ENCODE measurements around the gene FER1L5.

The FER1L5 gene

DNA sequence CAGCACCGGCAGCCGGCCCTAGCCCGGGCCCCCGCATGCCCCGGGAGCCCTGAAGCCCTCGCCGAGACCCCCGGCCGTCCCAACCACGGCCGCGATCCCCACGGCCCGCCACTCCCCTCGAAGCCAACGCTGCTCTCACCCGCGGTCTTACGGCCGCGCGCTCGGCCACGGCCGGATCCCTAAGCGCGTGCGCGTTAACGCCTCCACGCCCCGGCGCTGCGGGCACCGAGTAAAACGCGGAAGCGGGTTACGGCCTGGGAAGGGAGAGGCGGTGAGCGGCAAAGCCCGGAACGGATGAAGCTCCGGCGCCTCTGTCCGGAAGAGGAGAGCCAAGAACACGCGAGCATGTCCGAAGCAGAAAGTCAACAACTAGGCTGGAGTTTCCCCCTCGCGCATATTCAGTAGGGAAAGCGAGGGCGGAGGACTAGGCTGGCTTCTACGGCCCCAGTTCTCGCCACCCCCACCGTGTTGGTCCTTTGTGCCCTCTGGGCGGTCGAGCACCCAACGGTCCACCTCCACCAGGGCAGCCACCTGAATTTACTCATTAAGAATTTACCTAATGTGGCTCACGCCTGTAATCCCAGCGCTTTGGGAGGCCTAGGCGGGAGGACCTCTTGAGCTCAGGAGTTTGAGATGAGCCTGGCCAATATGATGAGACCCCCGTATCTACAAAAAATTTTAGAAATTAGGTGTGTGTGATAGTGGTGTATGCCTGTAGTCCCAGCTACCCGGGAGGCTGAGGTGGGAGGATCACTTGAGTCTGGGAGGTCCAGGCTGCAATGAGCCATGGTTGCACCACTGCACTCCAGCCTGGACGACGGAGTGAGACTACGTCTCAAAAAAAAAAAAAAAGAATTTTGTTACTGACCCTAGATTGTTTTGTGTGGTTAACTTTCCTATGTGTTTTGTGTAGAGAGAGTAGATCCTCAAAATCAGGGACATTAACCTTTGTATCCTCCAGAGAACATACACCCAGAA lies 4.1 kb upstream of the FER1L5 start, which contains the start of gene KANSL3:
Gene KANSL3, minus strand, starts transcription at position 169 of the 978 bp plus-strand sequence. CDS start 1,177 bp downstream, outside the sequence.
- Histone ChIP-seq H3K4me3 (replicated peaks; ENCODE audit: insufficient read depth, low read length) (peak within 1 kb of the TSS; percentile 63), H3K27me3 (ENCODE audit: insufficient read depth, poor library complexity, severe bottlenecking) (no peaks in the 10 kb centered on the region), H3K27ac (replicated peaks) (peak within 1 kb of the TSS; percentile 78)
- TF ChIP-seq GABPA (IDR thresholded peaks at IDR 0.05; ENCODE audit: low read depth), result peak; percentile 52; the same call in 1 of the 2 replicates
- TF ChIP-seq, protein P1, sequence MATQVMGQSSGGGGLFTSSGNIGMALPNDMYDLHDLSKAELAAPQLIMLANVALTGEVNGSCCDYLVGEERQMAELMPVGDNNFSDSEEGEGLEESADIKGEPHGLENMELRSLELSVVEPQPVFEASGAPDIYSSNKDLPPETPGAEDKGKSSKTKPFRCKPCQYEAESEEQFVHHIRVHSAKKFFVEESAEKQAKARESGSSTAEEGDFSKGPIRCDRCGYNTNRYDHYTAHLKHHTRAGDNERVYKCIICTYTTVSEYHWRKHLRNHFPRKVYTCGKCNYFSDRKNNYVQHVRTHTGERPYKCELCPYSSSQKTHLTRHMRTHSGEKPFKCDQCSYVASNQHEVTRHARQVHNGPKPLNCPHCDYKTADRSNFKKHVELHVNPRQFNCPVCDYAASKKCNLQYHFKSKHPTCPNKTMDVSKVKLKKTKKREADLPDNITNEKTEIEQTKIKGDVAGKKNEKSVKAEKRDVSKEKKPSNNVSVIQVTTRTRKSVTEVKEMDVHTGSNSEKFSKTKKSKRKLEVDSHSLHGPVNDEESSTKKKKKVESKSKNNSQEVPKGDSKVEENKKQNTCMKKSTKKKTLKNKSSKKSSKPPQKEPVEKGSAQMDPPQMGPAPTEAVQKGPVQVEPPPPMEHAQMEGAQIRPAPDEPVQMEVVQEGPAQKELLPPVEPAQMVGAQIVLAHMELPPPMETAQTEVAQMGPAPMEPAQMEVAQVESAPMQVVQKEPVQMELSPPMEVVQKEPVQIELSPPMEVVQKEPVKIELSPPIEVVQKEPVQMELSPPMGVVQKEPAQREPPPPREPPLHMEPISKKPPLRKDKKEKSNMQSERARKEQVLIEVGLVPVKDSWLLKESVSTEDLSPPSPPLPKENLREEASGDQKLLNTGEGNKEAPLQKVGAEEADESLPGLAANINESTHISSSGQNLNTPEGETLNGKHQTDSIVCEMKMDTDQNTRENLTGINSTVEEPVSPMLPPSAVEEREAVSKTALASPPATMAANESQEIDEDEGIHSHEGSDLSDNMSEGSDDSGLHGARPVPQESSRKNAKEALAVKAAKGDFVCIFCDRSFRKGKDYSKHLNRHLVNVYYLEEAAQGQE (IDR thresholded peaks at IDR 0.05; ENCODE audit: insufficient replicate concordance, low read depth), result peak; percentile 60
- TF ChIP-seq SPI1 (IDR thresholded peaks at IDR 0.05; ENCODE audit: borderline replicate concordance, low read depth), result peak; percentile 48; the same call in 1 of the 2 replicates
- TF ChIP-seq, protein P2, sequence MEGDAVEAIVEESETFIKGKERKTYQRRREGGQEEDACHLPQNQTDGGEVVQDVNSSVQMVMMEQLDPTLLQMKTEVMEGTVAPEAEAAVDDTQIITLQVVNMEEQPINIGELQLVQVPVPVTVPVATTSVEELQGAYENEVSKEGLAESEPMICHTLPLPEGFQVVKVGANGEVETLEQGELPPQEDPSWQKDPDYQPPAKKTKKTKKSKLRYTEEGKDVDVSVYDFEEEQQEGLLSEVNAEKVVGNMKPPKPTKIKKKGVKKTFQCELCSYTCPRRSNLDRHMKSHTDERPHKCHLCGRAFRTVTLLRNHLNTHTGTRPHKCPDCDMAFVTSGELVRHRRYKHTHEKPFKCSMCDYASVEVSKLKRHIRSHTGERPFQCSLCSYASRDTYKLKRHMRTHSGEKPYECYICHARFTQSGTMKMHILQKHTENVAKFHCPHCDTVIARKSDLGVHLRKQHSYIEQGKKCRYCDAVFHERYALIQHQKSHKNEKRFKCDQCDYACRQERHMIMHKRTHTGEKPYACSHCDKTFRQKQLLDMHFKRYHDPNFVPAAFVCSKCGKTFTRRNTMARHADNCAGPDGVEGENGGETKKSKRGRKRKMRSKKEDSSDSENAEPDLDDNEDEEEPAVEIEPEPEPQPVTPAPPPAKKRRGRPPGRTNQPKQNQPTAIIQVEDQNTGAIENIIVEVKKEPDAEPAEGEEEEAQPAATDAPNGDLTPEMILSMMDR (IDR thresholded peaks at IDR 0.05; ENCODE audit: insufficient read depth, low read length), result no peak
- peak; percentile 94 for TF ChIP-seq POLR2AphosphoS5 (IDR thresholded peaks at IDR 0.05; ENCODE audit: low read depth)
- peak; percentile 88 to 93 for DNase-seq (ENCODE audit: low read depth in 1 of 2, low spot score in 1 of 2)

DNA sequence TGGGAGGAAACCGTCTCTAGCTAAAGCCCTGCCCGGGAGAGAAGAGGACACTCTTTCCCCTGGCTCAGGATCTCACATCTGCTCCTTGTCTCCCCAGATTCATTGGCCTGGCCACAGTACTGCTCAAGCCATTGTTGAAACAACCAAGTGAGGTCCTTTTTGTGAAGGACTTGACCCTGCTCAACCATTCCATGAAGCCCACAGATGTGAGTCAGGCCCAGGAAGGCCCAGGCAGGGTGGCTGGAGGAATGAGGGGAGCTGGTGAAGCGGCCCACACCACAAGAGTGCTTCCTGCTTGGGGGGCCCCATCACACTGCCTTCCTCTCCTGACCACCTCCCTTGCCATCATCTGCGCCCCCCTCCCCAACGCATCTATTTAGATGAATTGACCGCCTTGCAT lies 5.1 kb downstream of the FER1L5 start:
- Histone ChIP-seq H3K27me3 (ENCODE audit: insufficient read depth, poor library complexity, severe bottlenecking) (no peaks in the 10 kb centered on the region), H3K4me3 (replicated peaks; ENCODE audit: insufficient read depth, low read length) (no peak overlapping the region), H3K27ac (replicated peaks) (no peak overlapping the region)
- no peak for DNase-seq (ENCODE audit: low read depth in 1 of 2, low spot score in 1 of 2)
- TF ChIP-seq, protein P1 (IDR thresholded peaks at IDR 0.05; ENCODE audit: insufficient replicate concordance, low read depth), result no peak
- no peak for TF ChIP-seq POLR2AphosphoS5 (IDR thresholded peaks at IDR 0.05; ENCODE audit: low read depth)
- no peak for TF ChIP-seq SPI1 (IDR thresholded peaks at IDR 0.05; ENCODE audit: borderline replicate concordance, low read depth)
- TF ChIP-seq, protein P2 (IDR thresholded peaks at IDR 0.05; ENCODE audit: insufficient read depth, low read length), result no peak
- TF ChIP-seq GABPA (IDR thresholded peaks at IDR 0.05; ENCODE audit: low read depth), result no peak

DNA sequence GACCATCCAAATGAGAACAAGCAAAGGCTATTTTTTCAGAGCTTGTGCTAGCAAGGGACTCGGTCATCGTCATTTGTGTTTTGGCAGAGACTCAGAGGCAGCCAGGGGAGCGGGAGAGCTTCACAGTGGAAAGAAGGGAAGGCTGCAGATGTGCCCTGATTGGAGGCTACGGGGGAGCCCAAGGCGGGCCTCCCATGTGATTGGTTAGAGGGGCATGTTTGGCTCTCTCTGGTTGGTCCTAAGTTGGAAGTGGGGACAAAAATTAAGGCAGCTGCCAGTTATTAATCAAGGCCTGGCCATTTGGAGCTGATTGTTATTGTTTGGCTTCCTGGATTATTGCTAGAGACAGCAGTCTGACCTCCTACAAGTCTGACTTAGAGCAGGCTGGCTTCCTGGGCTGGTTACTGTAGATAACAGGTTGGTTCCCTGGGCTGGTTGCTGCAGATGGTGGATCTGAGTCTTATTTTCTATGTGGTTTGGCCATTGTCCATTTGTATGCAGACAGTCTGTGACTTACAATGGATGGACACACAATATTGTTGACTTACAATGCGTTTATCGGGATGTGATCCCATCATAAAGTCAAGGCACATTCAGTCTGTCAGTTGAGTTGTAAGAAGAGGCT lies 5.9 kb downstream of the FER1L5 start:
- H3K27me3 ChIP-seq (ENCODE audit: insufficient read depth, poor library complexity, severe bottlenecking), result no peaks in the 10 kb centered on the region
- no peak overlapping the region for H3K27ac ChIP-seq (replicated peaks)
- no peak for DNase-seq (ENCODE audit: low read depth in 1 of 2, low spot score in 1 of 2)
- H3K4me3 ChIP-seq (replicated peaks; ENCODE audit: insufficient read depth, low read length), result no peak overlapping the region
- TF ChIP-seq GABPA (IDR thresholded peaks at IDR 0.05; ENCODE audit: low read depth), result no peak
- TF ChIP-seq SPI1 (IDR thresholded peaks at IDR 0.05; ENCODE audit: borderline replicate concordance, low read depth), result no peak
- TF ChIP-seq, protein P2 (IDR thresholded peaks at IDR 0.05; ENCODE audit: insufficient read depth, low read length), result no peak
- no peak for TF ChIP-seq POLR2AphosphoS5 (IDR thresholded peaks at IDR 0.05; ENCODE audit: low read depth)
- TF ChIP-seq, protein P1 (IDR thresholded peaks at IDR 0.05; ENCODE audit: insufficient replicate concordance, low read depth), result no peak

Data from HL-60 (cell line).